ENCODE results near the gene GLOD4.

DNA sequence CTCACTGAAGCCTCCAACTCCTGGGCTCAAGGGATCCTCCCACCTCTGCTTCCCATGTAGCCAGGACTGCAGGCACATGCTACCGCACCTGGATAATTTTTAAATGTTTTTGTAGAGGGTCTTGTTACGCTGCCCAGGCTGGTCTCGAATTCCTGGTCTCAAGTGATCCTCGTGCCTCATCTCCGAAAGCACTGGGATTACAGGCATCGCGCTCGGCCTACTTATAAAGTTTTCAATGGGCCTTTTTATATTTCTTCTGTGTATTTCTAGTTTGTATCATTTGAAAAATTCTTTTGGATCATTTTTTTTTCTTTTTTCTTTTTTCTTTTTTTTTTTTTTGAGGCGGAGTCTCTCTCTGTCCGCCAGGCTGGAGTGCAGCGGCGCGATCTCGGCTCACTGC lies 57.0 kb downstream of the GLOD4 start:
- TF ChIP-seq CTCF (IDR thresholded peaks at IDR 0.05) (no peak), POLR2A (IDR thresholded peaks at IDR 0.05) (no peak)
